H1 (cell line): ENCODE measurements around the gene CACNA1A. TPM values are rescaled to one million over a fixed set of nuclear protein-coding genes. Genes with fewer than 3 reads are reported as not detected.

Source experiments
- CTCF ChIA-PET: fragments of 300-600 bp; sonication (Branson Sonifier 250); formaldehyde crosslinking; loops from one replicate; lab custom pipeline; 2021; ENCODE audit not compliant: partially characterized antibody; lab: Charles Lee
- POLR2A ChIA-PET: fragments of 300-600 bp; sonication (Branson Sonifier 250); formaldehyde crosslinking; loops from one replicate; lab custom pipeline; 2021; ENCODE audit warnings: inconsistent platforms; ENCODE audit not compliant: partially characterized antibody; lab: Charles Lee
- DNase-seq, 2 experiments: peaks; one replicate each; pipeline versions ENCODE4 v3.0.0 to v3.0.0-alpha.2; 2010 to 2022; ENCODE audit warnings: low spot score in 2 of 2, low read depth in 1 of 2, mixed read lengths in 1 of 2
- FAIRE-seq: peaks from 2 replicates; lab custom pipeline; 2011; peaks lifted over from hg19 to GRCh38; lab: Jason Lieb, UNC
- H2AFZ ChIP-seq: 2 replicates; pipeline ENCODE4 v1.8.1; 2012; ENCODE audit warnings: low read length, inconsistent platforms
- H2AK5ac ChIP-seq: 2 replicates; pipeline ENCODE4 v1.6.1; 2013; ENCODE audit warnings: low read depth, low read length
- H2BK120ac ChIP-seq: replicated peaks from 2 replicates; pipeline ENCODE3; 2013; ENCODE audit warnings: low read depth, low read length, inconsistent platforms
- H2BK12ac ChIP-seq: 2 replicates; pipeline ENCODE4 v1.6.1; 2013; ENCODE audit warnings: low read depth, low read length
- H2BK15ac ChIP-seq: 2 replicates; pipeline ENCODE4 v1.6.1; 2013; ENCODE audit warnings: low read length
- H2BK20ac ChIP-seq: 2 replicates; pipeline ENCODE4 v1.6.1; 2013; ENCODE audit warnings: low read length
- H2BK5ac ChIP-seq: 2 replicates; pipeline ENCODE4 v1.6.1; 2013; ENCODE audit warnings: low read depth, low read length
- H3K14ac ChIP-seq: 2 replicates; pipeline ENCODE4 v1.6.1; 2013; ENCODE audit warnings: inconsistent platforms; ENCODE audit not compliant: insufficient read length
- H3K18ac ChIP-seq: 2 replicates; pipeline ENCODE4 v1.6.1; 2013; ENCODE audit warnings: low read length; ENCODE audit errors: extremely low read depth
- H3K23ac ChIP-seq: 2 replicates; pipeline ENCODE4 v1.6.1; 2013; ENCODE audit warnings: inconsistent platforms; ENCODE audit not compliant: insufficient read length
- H3K23me2 ChIP-seq: 2 replicates; pipeline ENCODE4 v1.6.1; 2013; ENCODE audit warnings: low read depth, low read length
- H3K27ac ChIP-seq: 2 replicates; pipeline ENCODE4 v1.6.1; 2011; ENCODE audit warnings: low read depth, low read length, inconsistent platforms
- H3K27me3 ChIP-seq, 4 experiments: replicated peaks in 1 of 4; 1 replicate in 1 of 4; 2 replicates in 3 of 4; pipeline versions ENCODE4 v1.6.1 to v1.8.1; 2011 to 2013; ENCODE audit warnings: low read length in 3 of 4, mild to moderate bottlenecking in 3 of 4, inconsistent platforms in 2 of 4, mixed read lengths in 2 of 4, moderate library complexity in 1 of 4; ENCODE audit not compliant: control insufficient read depth in 3 of 4, insufficient read depth in 3 of 4; ENCODE audit errors: extremely low read depth in 1 of 4
- H3K36me3 ChIP-seq, 4 experiments: 2 replicates each; pipeline versions ENCODE4 v1.6.1 to v1.8.1; 2011 to 2013; ENCODE audit warnings: mild to moderate bottlenecking in 4 of 4, low read length in 3 of 4, moderate library complexity in 2 of 4, control low read depth in 1 of 4, inconsistent platforms in 1 of 4; ENCODE audit not compliant: insufficient read depth in 4 of 4, control insufficient read depth in 2 of 4
- H3K4ac ChIP-seq: replicated peaks from 2 replicates; pipeline ENCODE3; 2013; ENCODE audit warnings: low read length, low read depth, mixed read lengths, inconsistent platforms; ENCODE audit not compliant: insufficient read length
- H3K4me1 ChIP-seq, 4 experiments: replicated peaks in 1 of 4; 1 replicate in 1 of 4; 2 replicates in 3 of 4; pipeline versions ENCODE4 v1.6.1 to v1.8.1; 2011 to 2013; ENCODE audit warnings: low read length in 3 of 4, inconsistent platforms in 2 of 4, mixed read lengths in 1 of 4; ENCODE audit not compliant: insufficient read depth in 4 of 4, control insufficient read depth in 3 of 4
- H3K4me2 ChIP-seq, 2 experiments: 2 replicates each; pipeline versions ENCODE4 v1.6.1 to v1.8.1; 2011 to 2013; ENCODE audit warnings: low read depth in 2 of 2, low read length in 2 of 2, control low read depth in 1 of 2, inconsistent platforms in 1 of 2, mild to moderate bottlenecking in 1 of 2; ENCODE audit not compliant: insufficient read depth in 1 of 2
- H3K4me3 ChIP-seq, 4 experiments: fragments of 200-600, 300-600 bp in 1 of 4; sonication (generic), shearing (Covaris generic), sonication (Bioruptor Twin) in 1 of 4; 2 replicates each; pipeline versions ENCODE4 v1.5.1 to v1.8.1; 2011 to 2016; ENCODE audit warnings: low read length in 4 of 4, low read depth in 3 of 4, control low read depth in 2 of 4, inconsistent platforms in 2 of 4, mild to moderate bottlenecking in 2 of 4, mixed read lengths in 1 of 4, moderate library complexity in 1 of 4; ENCODE audit not compliant: insufficient read depth in 2 of 4; ENCODE audit errors: extremely low read depth in 1 of 4
- H3K56ac ChIP-seq: replicated peaks from 2 replicates; pipeline ENCODE3; 2013; ENCODE audit warnings: low read depth, mild to moderate bottlenecking, mixed read lengths, low read length, inconsistent platforms; ENCODE audit not compliant: insufficient read length
- H3K79me1 ChIP-seq: 2 replicates; pipeline ENCODE4 v1.6.1; 2013; ENCODE audit warnings: low read depth, low read length, control low read depth
- H3K79me2 ChIP-seq, 2 experiments: 2 replicates each; pipeline versions ENCODE4 v1.6.1 to v1.8.1; 2012 to 2013; ENCODE audit warnings: low read length in 2 of 2, mild to moderate bottlenecking in 2 of 2, inconsistent platforms in 1 of 2; ENCODE audit not compliant: insufficient read depth in 2 of 2, control insufficient read depth in 1 of 2
- H3K9ac ChIP-seq, 4 experiments: replicated peaks in 1 of 4; 1 replicate in 1 of 4; 2 replicates in 3 of 4; pipeline versions ENCODE4 v1.6.1 to v1.8.1; 2011 to 2013; ENCODE audit warnings: low read depth in 3 of 4, low read length in 3 of 4, control low read depth in 2 of 4, mild to moderate bottlenecking in 2 of 4, moderate library complexity in 2 of 4, inconsistent platforms in 1 of 4; ENCODE audit errors: extremely low read depth in 1 of 4
- H3K9me3 ChIP-seq, 2 experiments: 2 replicates each; pipeline versions ENCODE4 v1.6.1 to v1.8.1; 2012 to 2013; ENCODE audit warnings: mild to moderate bottlenecking in 2 of 2, moderate library complexity in 2 of 2, control low read depth in 1 of 2, inconsistent platforms in 1 of 2, low read depth in 1 of 2, low read length in 1 of 2, mixed read lengths in 1 of 2; ENCODE audit not compliant: insufficient read depth in 2 of 2
- H4K20me1 ChIP-seq, 2 experiments: replicated peaks in 1 of 2; 2 replicates each; pipeline versions ENCODE3 to v1.8.1; 2011 to 2013; ENCODE audit warnings: inconsistent platforms in 2 of 2, low read length in 2 of 2, mild to moderate bottlenecking in 1 of 2; ENCODE audit not compliant: insufficient read depth in 2 of 2, control insufficient read depth in 1 of 2
- H4K5ac ChIP-seq: 2 replicates; pipeline ENCODE4 v1.6.1; 2013; ENCODE audit warnings: low read length, low read depth, mixed read lengths, inconsistent platforms; ENCODE audit not compliant: insufficient read length
- H4K8ac ChIP-seq: 2 replicates; pipeline ENCODE4 v1.8.0; 2013; ENCODE audit warnings: mild to moderate bottlenecking, moderate library complexity, low read length, inconsistent platforms; ENCODE audit not compliant: insufficient read depth; ENCODE audit errors: extremely low read depth
- H4K91ac ChIP-seq: replicated peaks from 2 replicates; pipeline ENCODE3; 2013; ENCODE audit warnings: low read length, mixed read lengths, inconsistent platforms; ENCODE audit not compliant: insufficient read length
- BRCA1 ChIP-seq: IDR thresholded peaks from 2 replicates; pipeline ENCODE4 v1.6.1; 2012; ENCODE audit warnings: low read depth, low read length, improper control_type of control experiment
- JUN ChIP-seq: IDR thresholded peaks from 2 replicates; pipeline ENCODE4 v1.6.1; 2011; ENCODE audit warnings: low read depth, mild to moderate bottlenecking, improper control_type of control experiment, low read length
- JUND ChIP-seq: IDR thresholded peaks from 2 replicates; pipeline ENCODE4 v1.6.1; 2011; ENCODE audit warnings: mild to moderate bottlenecking, improper control_type of control experiment, low read length
- KDM5A ChIP-seq: fragments of 200-600 bp; IDR thresholded peaks from 2 replicates; pipeline ENCODE4 v1.7.1; 2012; ENCODE audit warnings: mild to moderate bottlenecking, low read length, inconsistent platforms, mixed read lengths
- MAFK ChIP-seq: IDR thresholded peaks from 2 replicates; pipeline ENCODE4 v1.6.1; 2012; ENCODE audit warnings: low read depth, mild to moderate bottlenecking, improper control_type of control experiment, low read length
- MAX ChIP-seq: IDR thresholded peaks from 2 replicates; pipeline ENCODE4 v1.6.1; 2012; ENCODE audit warnings: inconsistent platforms
- PHF8 ChIP-seq: fragments of 200-600 bp; sonication (generic); conservative IDR thresholded peaks from 2 replicates; pipeline ENCODE4 v1.7.1; 2012; ENCODE audit warnings: low read depth, mild to moderate bottlenecking, inconsistent platforms, low read length, moderate library complexity
- RAD21 ChIP-seq, 2 experiments: IDR thresholded peaks in 1 of 2; conservative IDR thresholded peaks in 1 of 2; 2 replicates each; pipeline ENCODE4 v1.6.1; 2011; ENCODE audit warnings: low read depth in 2 of 2, low read length in 2 of 2, improper control_type of control experiment in 1 of 2, inconsistent platforms in 1 of 2, mild to moderate bottlenecking in 1 of 2, moderate library complexity in 1 of 2
- RFX5 ChIP-seq: IDR thresholded peaks from 2 replicates; pipeline ENCODE4 v1.6.1; 2011; ENCODE audit warnings: low read depth, low read length, improper control_type of control experiment, borderline replicate concordance
- TAF1 ChIP-seq: IDR thresholded peaks from 2 replicates; pipeline ENCODE4 v1.6.1; 2011; ENCODE audit warnings: mild to moderate bottlenecking, low read depth, low read length
- TBP ChIP-seq: IDR thresholded peaks from 2 replicates; pipeline ENCODE4 v1.6.1; 2011; ENCODE audit warnings: low read depth, low read length, improper control_type of control experiment
- TCF12 ChIP-seq: IDR thresholded peaks from 2 replicates; pipeline ENCODE4 v1.6.1; 2011; ENCODE audit warnings: low read depth, mild to moderate bottlenecking, low read length
- USF2 ChIP-seq: IDR thresholded peaks from 2 replicates; pipeline ENCODE4 v1.6.1; 2011; ENCODE audit warnings: low read length, improper control_type of control experiment
- YY1 ChIP-seq: IDR thresholded peaks from 2 replicates; pipeline ENCODE4 v1.6.1; 2011; ENCODE audit warnings: low read depth, mild to moderate bottlenecking, low read length
- WGBS, 2 experiments: shearing (Covaris generic) in 1 of 2; methylation state at CpG; one replicate each; pipeline versions ENCODE4 v1.1.6 to v1.1.7; 2013 to 2015; ENCODE audit warnings: low lambda C conversion rate in 2 of 2, mixed read lengths in 2 of 2, inconsistent platforms in 1 of 2, low coverage in 1 of 2, missing lambda C conversion rate in 1 of 2; ENCODE audit not compliant: insufficient replicate concordance in 2 of 2, insufficient coverage in 1 of 2, insufficient read length in 1 of 2; ENCODE audit errors: extremely low coverage in 1 of 2, missing lambda C conversion rate in 1 of 2; 5-methylcytosine and 5-hydroxymethylcytosine counted together
- polyA plus RNA-seq, 7 experiments: library from polyadenylated mRNA; depleted of rRNA in 3 of 7; stranded (reverse) in 5 of 7; unstranded in 2 of 7; fragments of >200 nt in 5 of 7; fragments of 200-250 nt in 2 of 7; gene quantifications; 1 replicate in 5 of 7; 2 replicates in 1 of 7; 4 replicates in 1 of 7; pipeline versions ENCODE4 v1.2.1 to v1.2.3, GENCODE V29; 2011 to 2013; ENCODE audit warnings: missing spikeins in 2 of 7, mixed read lengths in 2 of 7
- total RNA-seq: library from RNA; stranded (reverse); fragmentation: NEBNext Ultra II Directional; extraction: Animal tissue kit (Norgen Biotek cat#: 25700); gene quantifications from 2 replicates; pipeline ENCODE4 v1.2.1, GENCODE V29; 2021

The CACNA1A gene
- total and polyA plus RNA-seq, 2 of the 8 experiments (the other 6 are each of a cell fraction or from before 2014, with no cell fraction given): 10.7 to 25.3 TPM

- Histone ChIP-seq H3K4me2 (no peak overlapping the region), H4K5ac (no peak overlapping the region), H3K36me3 (peaks cover 0 to 7% (median 3%) of the 10 kb centered on the region in 4 experiments; a peak in 4 of 8 replicates), H3K27ac (no peak overlapping the region), H3K4me1 (peaks cover 0 to 7% (median 0%) of the 10 kb centered on the region in 4 experiments; a peak in 4 of 7 replicates), H2BK15ac (no peak overlapping the region), H3K27me3 (no peaks in the 10 kb centered on the region), H3K79me1 (peaks cover 2% of the 10 kb centered on the region; the same call in 1 of the 2 replicates), H2BK120ac (no peak overlapping the region), H4K91ac (no peak overlapping the region), H3K14ac (no peak overlapping the region), H3K56ac (no peak overlapping the region), H3K23me2 (peaks cover 6% of the 10 kb centered on the region; the same call in 1 of the 2 replicates), H2BK20ac (no peak overlapping the region), H4K20me1 (peaks cover 0 to 7% of the 10 kb centered on the region in 2 experiments), H3K4me3 (no peak overlapping the region), H4K8ac (no peak overlapping the region), H3K9me3 (no peaks in the 10 kb centered on the region), H3K79me2 (peaks cover 3 to 34% of the 10 kb centered on the region in 2 experiments; a peak in 2 of 4 replicates), H3K18ac (no peak overlapping the region), H2BK12ac (no peak overlapping the region), H2AK5ac (no peak overlapping the region), H3K9ac (no peak overlapping the region), H2BK5ac (no peak overlapping the region), H2AFZ (no peak overlapping the region), H3K23ac (no peak overlapping the region), H3K4ac (no peak overlapping the region)
- WGBS, 2 experiments: 82% methylated on average over 9 of the region's 9 CpGs; no CpG with 5 or more reads in 1 of the 2 experiments
- FAIRE-seq (no peak), DNase-seq (no peak)
- CTCF ChIA-PET: no interaction called here
- POLR2A ChIA-PET: no interaction called here
- TF ChIP-seq KDM5A: no peak
- no peak for TF ChIP-seq TAF1
- no peak for TF ChIP-seq TCF12
- no peak for TF ChIP-seq BRCA1
- no peak for TF ChIP-seq MAFK
- no peak for TF ChIP-seq RAD21 (IDR thresholded peaks at IDR 0.05 in 1 of 2, conservative IDR thresholded peaks at IDR 0.05 in 1 of 2; ENCODE audit: low read depth in 2 of 2, low read length in 2 of 2)
- no peak for TF ChIP-seq MAX
- no peak for TF ChIP-seq PHF8
- no peak for TF ChIP-seq JUND
- no peak for TF ChIP-seq RFX5
- TF ChIP-seq YY1: no peak
- no peak for TF ChIP-seq JUN
- TF ChIP-seq USF2: no peak
- no peak for TF ChIP-seq TBP
Measured at GRCh38 chr19:13499692-13500091, 6.6 kb downstream of the CACNA1A start.
